SK-N-MC (cell line): Measurements from ENCODE around the gene KATNAL1.

Experiments
- EZH2 ChIP-seq: fragments of 200-600 bp; sonication (generic); IDR thresholded peaks from one replicate; pipeline ENCODE4 v1.6.1; 2017; ENCODE audit warnings: antibody characterized with exemption
- FOXP2 ChIP-seq: optimal IDR thresholded peaks from 2 replicates; pipeline ENCODE3; 2011; ENCODE audit warnings: mild to moderate bottlenecking, moderate library complexity; ENCODE audit not compliant: insufficient read depth; ENCODE audit errors: extremely low read length, control extremely low read depth
- POLR2AphosphoS5 ChIP-seq: IDR thresholded peaks from 2 replicates; pipeline ENCODE4 v1.6.1; 2012; ENCODE audit warnings: mild to moderate bottlenecking, low read depth, low read length, borderline replicate concordance

GRCh38 chr13:30307971-30308290, 580 bp upstream of the KATNAL1 start:
- no peak for TF ChIP-seq EZH2
- TF ChIP-seq FOXP2 = no peak
- no peak for TF ChIP-seq POLR2AphosphoS5
